A549 (cell line): ENCODE measurements around the gene CDC14A.

ENCODE experiments used
- MYC ChIP-seq: IDR thresholded peaks from 2 replicates; pipeline ENCODE4 v1.6.1; 2012; ENCODE audit warnings: mild to moderate bottlenecking, inconsistent platforms, low read length, improper control_type of control experiment, borderline replicate concordance
- POLR2A ChIP-seq: IDR thresholded peaks from 2 replicates; pipeline ENCODE4 v1.6.1; 2012; ENCODE audit warnings: mild to moderate bottlenecking, low read length

- no peak for TF ChIP-seq MYC
- TF ChIP-seq POLR2A, result no peak
Observed at GRCh38 chr1:100441651-100442050, 89.3 kb downstream of the CDC14A start.
